Colonic mucosa (tissue), 4 donors: ENCODE data around the gene OXCT1. TPM values are rescaled to one million over a fixed set of nuclear protein-coding genes. Genes with fewer than 3 reads are reported as not detected.
A peak's percentile ranks its signal among the peaks of the same experiment; 100 is the strongest.

Experiments
- DNase-seq: peaks from one replicate; pipeline ENCODE4 v3.0.0-alpha.2; 2020
- H3K27ac ChIP-seq: fragments of 200-600 bp; one replicate; pipeline ENCODE4 v1.8.0; 2021
- H3K27me3 ChIP-seq: fragments of 200-600 bp; one replicate; pipeline ENCODE4 v1.8.0; 2021
- H3K36me3 ChIP-seq: fragments of 200-600 bp; one replicate; pipeline ENCODE4 v1.8.0; 2021
- H3K4me1 ChIP-seq: fragments of 200-600 bp; one replicate; pipeline ENCODE4 v1.8.0; 2021; ENCODE audit warnings: mild to moderate bottlenecking
- H3K4me3 ChIP-seq: fragments of 200-600 bp; one replicate; pipeline ENCODE4 v1.8.0; 2021
- H3K9ac ChIP-seq, 2 donors: one replicate each; pipeline ENCODE4 v1.7.0; 2013; ENCODE audit warnings: control low read depth in 2 of 2, low read depth in 2 of 2, low read length in 2 of 2
- H3K9me3 ChIP-seq: fragments of 200-600 bp; one replicate; pipeline ENCODE4 v1.8.0; 2021
- CTCF ChIP-seq: fragments of 200-600 bp; IDR thresholded peaks from one replicate; pipeline ENCODE4 v1.8.0; 2022; ENCODE audit warnings: antibody characterized with exemption, mild to moderate bottlenecking
- intact Hi-C: fragments of 100-400 bp; cut with DNase I; formaldehyde crosslinking; loops from one replicate; pipeline ENCODE4 v1.14.1; 2022
- total RNA-seq, 2 donors: library from RNA; stranded (reverse); fragmentation: NEBNext Ultra II Directional in 1 of 2; extraction: Animal tissue kit (Norgen Biotek cat#: 25700) in 1 of 2; gene quantifications; one replicate each; pipeline ENCODE4 v1.2.1, GENCODE V29; 2021
- donor health status: healthy.
- donor health status: DM: no; HTN: no; CAD: no.
- donor health status: DM: no; HTN: no; CAD: no.

OXCT1 gene
- total RNA-seq, 2 donors from 2014 or later: 23.8 to 31.3 TPM

GRCh38 chr5:41858890-41859289 lies 11.3 kb downstream of the OXCT1 start:
- Histone ChIP-seq H3K36me3 (no peaks in the 10 kb centered on the region), H3K4me3 (no peak overlapping the region), H3K9me3 (no peaks in the 10 kb centered on the region), H3K9ac (no peak overlapping the region), H3K4me1 (no peaks in the 10 kb centered on the region), H3K27me3 (no peaks in the 10 kb centered on the region), H3K27ac (no peak overlapping the region)
- TF ChIP-seq CTCF: no peak
- no peak for DNase-seq
- intact Hi-C loops: loop anchor here (5.0 to 10.0 kb wide), 2 partner anchors 68 to 906 kb away; partner anchors contain the start of gene FBXO4

- H3K36me3 ChIP-seq: no peaks in the 10 kb centered on the region
- no peak overlapping the region for H3K9ac ChIP-seq
- H3K27ac ChIP-seq: no peak overlapping the region
- no peaks in the 10 kb centered on the region for H3K4me1 ChIP-seq
- no peak overlapping the region for H3K4me3 ChIP-seq
- no peak for DNase-seq
- H3K27me3 ChIP-seq: no peaks in the 10 kb centered on the region
- no peaks in the 10 kb centered on the region for H3K9me3 ChIP-seq
- intact Hi-C loops: loop anchor here (2.0 to 10.0 kb wide), 3 partner anchors 69 to 907 kb away; partner anchors contain the start of gene FBXO4
- TF ChIP-seq CTCF: no peak
These were observed 12.2 kb downstream of the OXCT1 start for GRCh38 chr5:41857989-41858388.

- intact Hi-C loops: loop anchor here (2.0 to 10.0 kb wide), 3 partner anchors 70 to 908 kb away; partner anchors contain the start of gene FBXO4
These were observed 13.4 kb downstream of the OXCT1 start for GRCh38 chr5:41856644-41857491.

GRCh38 chr5:41852293-41852692 lies 17.9 kb downstream of the OXCT1 start:
- no peak for DNase-seq
- no peak overlapping the region for H3K27ac ChIP-seq
- intact Hi-C loops: loop anchor here (10.0 kb wide), 1 partner anchor 913 kb away; no protein-coding TSS in a partner anchor
- no peaks in the 10 kb centered on the region for H3K4me1 ChIP-seq
- H3K36me3 ChIP-seq: no peaks in the 10 kb centered on the region
- no peak for TF ChIP-seq CTCF
- no peaks in the 10 kb centered on the region for H3K27me3 ChIP-seq
- no peak overlapping the region for H3K9ac ChIP-seq
- H3K9me3 ChIP-seq: no peaks in the 10 kb centered on the region
- no peak overlapping the region for H3K4me3 ChIP-seq

More at GRCh38 chr5:41856644-41857491, 13.4 kb downstream of the OXCT1 start:
- Histone ChIP-seq H3K4me1 (no peaks in the 10 kb centered on the region), H3K9ac (no peak overlapping the region), H3K36me3 (no peaks in the 10 kb centered on the region), H3K27ac (no peak overlapping the region), H3K9me3 (no peaks in the 10 kb centered on the region), H3K27me3 (no peaks in the 10 kb centered on the region), H3K4me3 (no peak overlapping the region)
- TF ChIP-seq CTCF: peak; percentile 72
- DNase-seq: peak; percentile 56

GRCh38 chr5:41851116-41851515 lies 19.1 kb downstream of the OXCT1 start:
- Histone ChIP-seq H3K9me3 (no peaks in the 10 kb centered on the region), H3K4me3 (no peak overlapping the region), H3K36me3 (no peaks in the 10 kb centered on the region), H3K9ac (no peak overlapping the region), H3K4me1 (no peaks in the 10 kb centered on the region), H3K27ac (no peak overlapping the region), H3K27me3 (no peaks in the 10 kb centered on the region)
- TF ChIP-seq CTCF: no peak
- no peak for DNase-seq
- intact Hi-C loops: loop anchor here (10.0 kb wide), 1 partner anchor 914 kb away; no protein-coding TSS in a partner anchor
